Smooth muscle cell (in vitro differentiated cells): ENCODE data around the gene LMAN2. TPM values are rescaled to one million over a fixed set of nuclear protein-coding genes. Genes with fewer than 3 reads are reported as not detected.
"Not testable (repeated sequence)": the region's sequence is repeated elsewhere in the genome, so short reads cannot be mapped to it uniquely, and the experiment has no call there.

ENCODE experiments used
- DNase-seq: peaks from one replicate; lab custom pipeline; 2025; ENCODE audit not compliant: unreplicated experiment; lab: John Stamatoyannopoulos, UW
- H2AFZ ChIP-seq: fragments of 200-600 bp; sonication (generic); 2 replicates; pipeline ENCODE4 v1.6.0; 2016; ENCODE audit warnings: antibody characterized with exemption, low read depth, mild to moderate bottlenecking
- H3F3A ChIP-seq: fragments of 200-600 bp; sonication (generic); 2 replicates; pipeline ENCODE4 v1.6.0; 2017; ENCODE audit warnings: antibody characterized with exemption, low read depth
- H3K27ac ChIP-seq: fragments of 200-600 bp; sonication (generic); 2 replicates; pipeline ENCODE4 v1.5.1; 2016; ENCODE audit warnings: low read depth, mild to moderate bottlenecking
- H3K27me3 ChIP-seq: fragments of 200-600 bp; sonication (generic); 2 replicates; pipeline ENCODE4 v1.6.1; 2016; ENCODE audit warnings: low read depth, mild to moderate bottlenecking
- H3K36me3 ChIP-seq: fragments of 200-600 bp; sonication (generic); 2 replicates; pipeline ENCODE4 v1.5.1; 2016; ENCODE audit warnings: low read depth
- H3K4me1 ChIP-seq: fragments of 200-600 bp; sonication (generic); 2 replicates; pipeline ENCODE4 v1.5.1; 2016; ENCODE audit warnings: low read depth
- H3K4me2 ChIP-seq: fragments of 200-600 bp; sonication (generic); 2 replicates; pipeline ENCODE4 v1.6.0; 2016; ENCODE audit warnings: mild to moderate bottlenecking
- H3K4me3 ChIP-seq: fragments of 200-600 bp; sonication (generic); 2 replicates; pipeline ENCODE4 v1.5.1; 2016; ENCODE audit warnings: mild to moderate bottlenecking
- H3K79me2 ChIP-seq: fragments of 200-600 bp; sonication (generic); 2 replicates; pipeline ENCODE4 v1.6.0; 2016; ENCODE audit warnings: low read depth, mild to moderate bottlenecking
- H3K9ac ChIP-seq: fragments of 200-600 bp; sonication (generic); 2 replicates; pipeline ENCODE4 v1.6.0; 2016; ENCODE audit warnings: low read depth
- H3K9me3 ChIP-seq: fragments of 200-600 bp; sonication (generic); replicated peaks from 2 replicates; pipeline ENCODE4 v1.5.1; 2016; ENCODE audit warnings: low read depth
- H4K20me1 ChIP-seq: fragments of 200-600 bp; sonication (generic); 2 replicates; pipeline ENCODE4 v1.6.0; 2016; ENCODE audit warnings: low read depth
- WGBS: methylation state at CpG from one replicate; pipeline ENCODE4 v1.1.7; 2016; ENCODE audit warnings: low lambda C conversion rate; 5-methylcytosine and 5-hydroxymethylcytosine counted together
- polyA plus RNA-seq: library from polyadenylated mRNA; unstranded; fragments of >200 nt; fragmentation: Nextera tagmentation; extraction: Ambion mirVana; gene quantifications from 2 replicates; pipeline ENCODE4 v1.2.1, GENCODE V29; 2016
- total RNA-seq: library from RNA; depleted of rRNA; stranded (reverse); fragments of >200 nt; gene quantifications from 2 replicates; pipeline ENCODE4 v1.2.3, GENCODE V29; 2014
- TF ChIP-seq, protein P1 (sequence below): fragments of 200-600 bp; sonication (generic); IDR thresholded peaks from 2 replicates; pipeline ENCODE4 v1.5.1; 2017; ENCODE audit warnings: borderline replicate concordance, mild to moderate bottlenecking, antibody characterized with exemption; ENCODE audit not compliant: insufficient read depth, poor library complexity, severe bottlenecking

Gene LMAN2
- total and polyA plus RNA-seq, 2 experiments from 2014 or later: 241 to 253 TPM

- TF ChIP-seq, protein P1, sequence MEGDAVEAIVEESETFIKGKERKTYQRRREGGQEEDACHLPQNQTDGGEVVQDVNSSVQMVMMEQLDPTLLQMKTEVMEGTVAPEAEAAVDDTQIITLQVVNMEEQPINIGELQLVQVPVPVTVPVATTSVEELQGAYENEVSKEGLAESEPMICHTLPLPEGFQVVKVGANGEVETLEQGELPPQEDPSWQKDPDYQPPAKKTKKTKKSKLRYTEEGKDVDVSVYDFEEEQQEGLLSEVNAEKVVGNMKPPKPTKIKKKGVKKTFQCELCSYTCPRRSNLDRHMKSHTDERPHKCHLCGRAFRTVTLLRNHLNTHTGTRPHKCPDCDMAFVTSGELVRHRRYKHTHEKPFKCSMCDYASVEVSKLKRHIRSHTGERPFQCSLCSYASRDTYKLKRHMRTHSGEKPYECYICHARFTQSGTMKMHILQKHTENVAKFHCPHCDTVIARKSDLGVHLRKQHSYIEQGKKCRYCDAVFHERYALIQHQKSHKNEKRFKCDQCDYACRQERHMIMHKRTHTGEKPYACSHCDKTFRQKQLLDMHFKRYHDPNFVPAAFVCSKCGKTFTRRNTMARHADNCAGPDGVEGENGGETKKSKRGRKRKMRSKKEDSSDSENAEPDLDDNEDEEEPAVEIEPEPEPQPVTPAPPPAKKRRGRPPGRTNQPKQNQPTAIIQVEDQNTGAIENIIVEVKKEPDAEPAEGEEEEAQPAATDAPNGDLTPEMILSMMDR: no peak
- H3K9me3 ChIP-seq: no peaks in the 10 kb centered on the region
- H3K36me3 ChIP-seq: no peaks in the 10 kb centered on the region
- H3K9ac ChIP-seq: no peak overlapping the region
- no peaks in the 10 kb centered on the region for H3F3A ChIP-seq
- no peak overlapping the region for H3K4me2 ChIP-seq
- peaks cover 12% of the 10 kb centered on the region for H3K4me1 ChIP-seq
- no peak overlapping the region for H3K4me3 ChIP-seq
- H3K27ac ChIP-seq: no peak overlapping the region
- H4K20me1 ChIP-seq: peaks cover 63% of the 10 kb centered on the region
- 79% methylated on average over 4 of the region's 4 CpGs for WGBS
- no peak for DNase-seq
- H3K79me2 ChIP-seq: peaks cover 92% of the 10 kb centered on the region
- no peaks in the 10 kb centered on the region for H3K27me3 ChIP-seq
- H2AFZ ChIP-seq: no peak overlapping the region
Observed at GRCh38 chr5:177346820-177347219, 4.6 kb downstream of the LMAN2 start.

GRCh38 chr5:177344891-177345290, 6.6 kb downstream of the LMAN2 start:
- peaks cover 90% of the 10 kb centered on the region for H3K79me2 ChIP-seq

DNA sequence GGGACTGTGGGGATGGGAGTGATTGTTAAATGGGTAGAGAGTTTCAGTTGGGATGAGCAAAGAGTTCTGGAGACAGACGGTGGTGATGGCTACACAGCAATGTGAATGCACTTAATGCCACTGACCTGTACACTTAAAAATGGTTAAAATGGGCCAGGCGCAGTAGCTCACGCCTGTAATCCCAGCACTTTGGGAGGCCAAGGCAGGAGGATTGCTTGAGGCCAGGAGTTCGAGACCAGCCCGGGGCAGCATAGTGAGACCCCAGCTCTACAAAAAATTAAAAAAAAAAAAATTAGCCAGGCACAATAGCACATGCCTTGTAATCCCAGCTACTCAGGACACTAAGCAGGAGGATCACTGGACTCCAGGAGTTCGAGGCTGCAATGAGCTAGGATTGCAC, 7.7 kb downstream of the LMAN2 start:
- Histone ChIP-seq H3K36me3 (no peaks in the 10 kb centered on the region), H4K20me1 (peaks cover 77% of the 10 kb centered on the region), H3K9ac (no peak overlapping the region), H3K4me3 (no peak overlapping the region), H3K9me3 (no peaks in the 10 kb centered on the region), H2AFZ (no peak overlapping the region), H3K79me2 (peaks cover 85% of the 10 kb centered on the region), H3F3A (no peaks in the 10 kb centered on the region), H3K4me1 (no peaks in the 10 kb centered on the region), H3K27ac (no peak overlapping the region), H3K27me3 (no peaks in the 10 kb centered on the region), H3K4me2 (no peak overlapping the region)
- TF ChIP-seq, protein P1: no peak
- no peak for DNase-seq
- WGBS: 100% methylated on average over 6 of the region's 6 CpGs

More at GRCh38 chr5:177344891-177345290, 6.6 kb downstream of the LMAN2 start:
- Histone ChIP-seq H4K20me1 (peaks cover 75% of the 10 kb centered on the region), H3K9me3 (no peaks in the 10 kb centered on the region), H2AFZ (no peak overlapping the region), H3F3A (no peaks in the 10 kb centered on the region), H3K27ac (no peak overlapping the region), H3K27me3 (no peaks in the 10 kb centered on the region), H3K9ac (no peak overlapping the region), H3K4me2 (no peak overlapping the region), H3K4me3 (no peak overlapping the region), H3K4me1 (peaks cover 1% of the 10 kb centered on the region), H3K36me3 (no peaks in the 10 kb centered on the region)
- 96% methylated on average over 6 of the region's 6 CpGs for WGBS
- TF ChIP-seq, protein P1: no peak
- no peak for DNase-seq

- H2AFZ ChIP-seq, H3K36me3 ChIP-seq, H3K4me2 ChIP-seq, DNase-seq, H3K9me3 ChIP-seq, H3K27ac ChIP-seq, H3K27me3 ChIP-seq, H3K9ac ChIP-seq, H3K4me3 ChIP-seq, H3K4me1 ChIP-seq, H3F3A ChIP-seq: not testable (repeated sequence)
- Histone ChIP-seq H4K20me1 (peaks cover 82% of the 10 kb centered on the region), H3K79me2 (peaks cover 78% of the 10 kb centered on the region)
- 96% methylated on average over 14 of the region's 14 CpGs for WGBS
Observed at GRCh38 chr5:177343000-177343399, 8.5 kb downstream of the LMAN2 start.
